Measurements from ENCODE around the gene PEX10.
A peak's percentile ranks its signal among the peaks of the same experiment; 100 is the strongest.

DNA sequence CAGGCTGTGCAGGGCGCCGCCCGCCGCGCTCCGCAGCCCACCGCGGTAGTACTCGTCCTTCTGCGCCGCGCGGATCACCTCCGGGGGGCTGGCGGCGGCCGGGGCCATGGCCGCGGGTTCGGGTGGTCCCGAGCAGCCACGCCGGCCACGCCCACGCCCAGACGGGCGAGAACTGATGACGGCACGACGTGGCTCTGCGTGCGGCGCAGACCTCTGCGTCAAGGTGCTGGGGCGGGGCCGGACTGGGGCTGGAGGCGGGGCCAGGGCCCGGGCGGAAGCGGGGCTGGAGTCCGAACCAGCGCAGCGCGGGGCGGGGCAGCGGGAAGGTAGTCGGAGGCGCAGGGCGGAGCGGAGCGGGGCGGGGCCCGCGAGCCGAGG lies at the start of gene PEX10:
- TF ChIP-seq, protein P1, sequence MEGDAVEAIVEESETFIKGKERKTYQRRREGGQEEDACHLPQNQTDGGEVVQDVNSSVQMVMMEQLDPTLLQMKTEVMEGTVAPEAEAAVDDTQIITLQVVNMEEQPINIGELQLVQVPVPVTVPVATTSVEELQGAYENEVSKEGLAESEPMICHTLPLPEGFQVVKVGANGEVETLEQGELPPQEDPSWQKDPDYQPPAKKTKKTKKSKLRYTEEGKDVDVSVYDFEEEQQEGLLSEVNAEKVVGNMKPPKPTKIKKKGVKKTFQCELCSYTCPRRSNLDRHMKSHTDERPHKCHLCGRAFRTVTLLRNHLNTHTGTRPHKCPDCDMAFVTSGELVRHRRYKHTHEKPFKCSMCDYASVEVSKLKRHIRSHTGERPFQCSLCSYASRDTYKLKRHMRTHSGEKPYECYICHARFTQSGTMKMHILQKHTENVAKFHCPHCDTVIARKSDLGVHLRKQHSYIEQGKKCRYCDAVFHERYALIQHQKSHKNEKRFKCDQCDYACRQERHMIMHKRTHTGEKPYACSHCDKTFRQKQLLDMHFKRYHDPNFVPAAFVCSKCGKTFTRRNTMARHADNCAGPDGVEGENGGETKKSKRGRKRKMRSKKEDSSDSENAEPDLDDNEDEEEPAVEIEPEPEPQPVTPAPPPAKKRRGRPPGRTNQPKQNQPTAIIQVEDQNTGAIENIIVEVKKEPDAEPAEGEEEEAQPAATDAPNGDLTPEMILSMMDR (IDR thresholded peaks at IDR 0.05; ENCODE audit: low read depth, low read length) = no peak
- TF ChIP-seq POLR2A (IDR thresholded peaks at IDR 0.05; ENCODE audit: extremely low read depth, insufficient read length) = peak; percentile 75
